Upper lobe of right lung (tissue), 1 donor: Measurements from ENCODE around the gene NTNG1. TPM values are rescaled to one million over a fixed set of nuclear protein-coding genes. Genes with fewer than 3 reads are reported as not detected.
"Not testable (repeated sequence)": the region's sequence is repeated elsewhere in the genome, so short reads cannot be mapped to it uniquely, and the experiment has no call there.

Source experiments
- ATAC-seq: fragments of 200-7000 bp; cut with Tn5 transposase; one replicate; pipeline ENCODE4 v1.9.1; 2020; ENCODE audit warnings: mild to moderate bottlenecking, moderate library complexity
- DNase-seq: peaks from one replicate; pipeline ENCODE4 v3.0.0-alpha.2; 2020
- H3K27ac ChIP-seq: fragments of 200-600 bp; one replicate; pipeline ENCODE4 v1.8.0; 2022
- H3K27me3 ChIP-seq: fragments of 200-600 bp; one replicate; pipeline ENCODE4 v1.8.0; 2022; ENCODE audit warnings: mild to moderate bottlenecking
- H3K36me3 ChIP-seq: fragments of 200-600 bp; one replicate; pipeline ENCODE4 v1.8.0; 2022
- H3K4me1 ChIP-seq: fragments of 200-600 bp; one replicate; pipeline ENCODE4 v1.8.0; 2022
- H3K4me3 ChIP-seq: fragments of 200-600 bp; one replicate; pipeline ENCODE4 v1.8.0; 2022; ENCODE audit warnings: mild to moderate bottlenecking
- H3K9me3 ChIP-seq: fragments of 200-600 bp; one replicate; pipeline ENCODE4 v1.8.0; 2022
- intact Hi-C: fragments of 100-400 bp; cut with DNase I; formaldehyde crosslinking; loops from one replicate; pipeline ENCODE4 v1.11.0; 2022
- total RNA-seq: library from RNA; stranded (reverse); fragmentation: NEBNext Ultra II Directional; extraction: Animal tissue kit (Norgen Biotek cat#: 25700); gene quantifications from one replicate; pipeline ENCODE4 v1.2.1, GENCODE V29; 2021
- TF ChIP-seq, protein P1 (sequence below): fragments of 200-600 bp; IDR thresholded peaks from one replicate; pipeline ENCODE4 v1.8.0; 2022; ENCODE audit warnings: antibody characterized with exemption
- donor health status: DM: no; HTN: yes; CAD: no; lungs with severe emphysema.

NTNG1 gene
- total RNA-seq, 1 donor from 2014 or later: 12.6 TPM

DNA sequence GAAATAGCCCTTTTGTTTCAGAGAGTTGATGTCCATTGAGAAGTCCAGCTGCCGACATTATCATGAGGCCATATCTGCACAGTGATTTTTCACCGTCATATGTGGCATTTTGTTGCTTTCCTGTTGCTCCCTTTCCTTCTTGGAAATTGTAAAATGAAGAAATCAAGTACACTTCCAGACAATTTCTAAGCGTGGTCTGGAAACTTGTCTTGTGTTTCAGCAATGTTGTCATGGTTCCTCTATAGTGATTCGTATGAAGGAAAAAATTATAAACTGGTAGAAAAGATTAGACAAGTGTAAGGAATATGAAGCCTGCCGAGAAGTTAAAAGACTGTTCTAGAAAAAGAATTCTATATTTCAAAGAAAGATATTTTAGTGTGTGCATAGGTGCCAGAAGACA, 17.7 kb downstream of the NTNG1 start:
- Histone ChIP-seq H3K27me3 (no peaks in the 10 kb centered on the region), H3K27ac (no peak overlapping the region), H3K36me3 (no peaks in the 10 kb centered on the region), H3K4me3 (no peak overlapping the region), H3K4me1 (no peaks in the 10 kb centered on the region), H3K9me3 (no peaks in the 10 kb centered on the region)
- ATAC-seq (no peak), DNase-seq (no peak)
- TF ChIP-seq, protein P1, sequence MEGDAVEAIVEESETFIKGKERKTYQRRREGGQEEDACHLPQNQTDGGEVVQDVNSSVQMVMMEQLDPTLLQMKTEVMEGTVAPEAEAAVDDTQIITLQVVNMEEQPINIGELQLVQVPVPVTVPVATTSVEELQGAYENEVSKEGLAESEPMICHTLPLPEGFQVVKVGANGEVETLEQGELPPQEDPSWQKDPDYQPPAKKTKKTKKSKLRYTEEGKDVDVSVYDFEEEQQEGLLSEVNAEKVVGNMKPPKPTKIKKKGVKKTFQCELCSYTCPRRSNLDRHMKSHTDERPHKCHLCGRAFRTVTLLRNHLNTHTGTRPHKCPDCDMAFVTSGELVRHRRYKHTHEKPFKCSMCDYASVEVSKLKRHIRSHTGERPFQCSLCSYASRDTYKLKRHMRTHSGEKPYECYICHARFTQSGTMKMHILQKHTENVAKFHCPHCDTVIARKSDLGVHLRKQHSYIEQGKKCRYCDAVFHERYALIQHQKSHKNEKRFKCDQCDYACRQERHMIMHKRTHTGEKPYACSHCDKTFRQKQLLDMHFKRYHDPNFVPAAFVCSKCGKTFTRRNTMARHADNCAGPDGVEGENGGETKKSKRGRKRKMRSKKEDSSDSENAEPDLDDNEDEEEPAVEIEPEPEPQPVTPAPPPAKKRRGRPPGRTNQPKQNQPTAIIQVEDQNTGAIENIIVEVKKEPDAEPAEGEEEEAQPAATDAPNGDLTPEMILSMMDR: no peak
- intact Hi-C loops: no loop called here

DNA sequence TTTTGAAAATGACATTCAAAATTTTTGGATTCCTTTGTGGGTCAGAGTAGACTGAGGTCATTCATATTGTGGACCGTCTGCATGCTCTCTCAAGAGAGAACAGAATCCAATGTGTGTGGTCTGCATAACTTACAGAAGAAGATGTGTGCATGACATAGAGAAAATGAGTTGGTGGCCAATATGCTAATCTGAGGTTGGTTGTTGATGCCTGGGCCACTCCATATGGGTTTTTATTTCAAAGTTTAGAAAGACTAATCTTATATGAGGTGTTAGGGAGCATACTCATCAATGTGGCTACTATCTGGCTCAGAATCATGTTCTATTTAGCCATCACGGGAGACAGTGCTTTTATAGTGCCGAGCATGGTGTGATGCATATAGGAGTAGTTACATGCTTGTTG, 18.2 kb downstream of the NTNG1 start:
- Histone ChIP-seq H3K4me3 (no peak overlapping the region), H3K9me3 (no peaks in the 10 kb centered on the region), H3K36me3 (no peaks in the 10 kb centered on the region), H3K27ac (no peak overlapping the region), H3K4me1 (no peaks in the 10 kb centered on the region), H3K27me3 (no peaks in the 10 kb centered on the region)
- DNase-seq (no peak), ATAC-seq (no peak)
- intact Hi-C loops: no loop called here
- TF ChIP-seq, protein P1: no peak

GRCh38 chr1:107162745-107163144, 21.9 kb downstream of the NTNG1 start:
- no peak overlapping the region for H3K4me3 ChIP-seq
- TF ChIP-seq, protein P1: no peak
- H3K27ac ChIP-seq: no peak overlapping the region
- intact Hi-C loops: no loop called here
- no peaks in the 10 kb centered on the region for H3K4me1 ChIP-seq
- ATAC-seq (no peak), DNase-seq (no peak)
- no peaks in the 10 kb centered on the region for H3K9me3 ChIP-seq
- H3K36me3 ChIP-seq: no peaks in the 10 kb centered on the region
- no peaks in the 10 kb centered on the region for H3K27me3 ChIP-seq

- H3K36me3 ChIP-seq, H3K4me3 ChIP-seq, intact Hi-C loops, DNase-seq, H3K27me3 ChIP-seq, ATAC-seq, H3K27ac ChIP-seq, H3K4me1 ChIP-seq, H3K9me3 ChIP-seq: not testable (repeated sequence)
These were observed 24.1 kb downstream of the NTNG1 start for GRCh38 chr1:107164901-107165300.

GRCh38 chr1:107169615-107170014, 28.8 kb downstream of the NTNG1 start:
- Histone ChIP-seq H3K27ac (no peak overlapping the region), H3K4me3 (no peak overlapping the region), H3K9me3 (no peaks in the 10 kb centered on the region), H3K4me1 (no peaks in the 10 kb centered on the region), H3K36me3 (no peaks in the 10 kb centered on the region), H3K27me3 (no peaks in the 10 kb centered on the region)
- intact Hi-C loops: no loop called here
- DNase-seq (no peak), ATAC-seq (no peak)
- TF ChIP-seq, protein P1: no peak

GRCh38 chr1:107171333-107171732, 30.5 kb downstream of the NTNG1 start:
- H3K27me3 ChIP-seq: no peaks in the 10 kb centered on the region
- no peaks in the 10 kb centered on the region for H3K4me1 ChIP-seq
- H3K36me3 ChIP-seq: no peaks in the 10 kb centered on the region
- H3K27ac ChIP-seq: no peak overlapping the region
- no peak overlapping the region for H3K4me3 ChIP-seq
- ATAC-seq: no peak
- no peaks in the 10 kb centered on the region for H3K9me3 ChIP-seq
- TF ChIP-seq, protein P1: no peak
- intact Hi-C loops: no loop called here
- no peak for DNase-seq
